DMS153 treated with DMSO at 0.1 percent for 48 hours (cell line): ENCODE measurements around the gene TXNDC5.

Source experiments
- DNase-seq: peaks from one replicate; lab custom pipeline; 2025; ENCODE audit not compliant: unreplicated experiment; lab: John Stamatoyannopoulos, UW

TXNDC5 gene

DNA sequence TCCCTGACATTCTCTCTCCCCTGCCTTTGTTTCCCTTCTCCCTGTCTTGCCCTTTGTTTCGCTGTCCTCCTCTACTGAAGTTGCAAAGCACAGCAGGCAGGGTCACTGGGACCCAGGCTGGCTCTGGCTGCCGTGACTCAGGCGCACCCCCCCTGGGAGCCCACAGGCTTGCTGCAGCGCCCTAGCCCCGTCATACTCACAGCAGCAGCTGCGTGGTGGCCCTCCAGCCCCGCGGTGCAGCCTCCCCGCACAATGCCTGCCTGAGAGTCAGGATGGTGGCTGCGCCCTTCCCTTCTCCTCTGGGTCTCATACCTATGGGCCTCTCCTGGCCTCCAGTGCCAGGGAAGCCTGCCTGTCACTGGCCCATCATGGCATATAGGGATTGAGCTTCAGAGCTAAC is 41.7 kb downstream of the TXNDC5 start:
- no peak for DNase-seq

DNA sequence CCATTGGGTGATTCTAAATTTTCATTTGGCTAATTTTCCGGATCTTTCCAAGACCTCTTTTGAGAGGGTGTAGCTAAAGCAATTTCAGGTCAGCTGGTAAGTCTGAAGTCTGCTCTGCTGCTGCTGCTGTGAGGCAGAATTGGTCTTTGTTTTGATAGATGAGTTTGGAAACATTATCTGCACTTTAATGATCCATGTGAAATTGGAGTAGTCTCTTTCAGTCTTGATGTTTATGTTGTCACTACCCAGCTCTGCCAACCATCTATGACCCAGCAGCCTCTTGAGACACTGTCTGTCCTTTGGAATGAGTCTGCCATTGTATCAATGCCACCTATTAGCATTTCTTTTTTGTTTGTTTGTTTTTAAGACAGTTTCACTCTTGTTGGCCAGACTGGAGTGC is 44.1 kb downstream of the TXNDC5 start:
- no peak for DNase-seq

DNA sequence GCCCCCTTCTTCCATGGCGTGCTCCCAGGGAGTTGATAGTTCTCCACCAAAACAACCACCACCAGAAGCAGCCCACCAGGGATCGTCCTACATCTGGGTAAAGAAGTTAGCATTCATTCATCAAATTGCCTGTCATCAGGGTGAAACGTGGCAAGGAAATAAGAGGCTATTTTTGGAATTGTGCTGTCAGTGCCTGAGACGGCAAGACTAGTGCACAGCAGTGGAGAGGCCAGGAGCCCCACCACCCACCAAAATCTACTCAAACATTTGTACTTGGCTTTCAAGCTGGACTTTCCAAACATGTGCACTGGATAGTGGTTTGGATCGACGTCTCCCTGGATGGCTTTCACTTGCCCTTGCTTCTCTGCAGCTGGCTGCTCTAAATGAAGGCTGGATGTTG is 44.8 kb downstream of the TXNDC5 start:
- no peak for DNase-seq

GRCh38 chr6:7859591-7859990 is 51.0 kb downstream of the TXNDC5 start:
- no peak for DNase-seq

GRCh38 chr6:7851780-7852179 is 58.8 kb downstream of the TXNDC5 start:
- no peak for DNase-seq

GRCh38 chr6:7848229-7848628 is 62.4 kb downstream of the TXNDC5 start:
- no peak for DNase-seq

DNA sequence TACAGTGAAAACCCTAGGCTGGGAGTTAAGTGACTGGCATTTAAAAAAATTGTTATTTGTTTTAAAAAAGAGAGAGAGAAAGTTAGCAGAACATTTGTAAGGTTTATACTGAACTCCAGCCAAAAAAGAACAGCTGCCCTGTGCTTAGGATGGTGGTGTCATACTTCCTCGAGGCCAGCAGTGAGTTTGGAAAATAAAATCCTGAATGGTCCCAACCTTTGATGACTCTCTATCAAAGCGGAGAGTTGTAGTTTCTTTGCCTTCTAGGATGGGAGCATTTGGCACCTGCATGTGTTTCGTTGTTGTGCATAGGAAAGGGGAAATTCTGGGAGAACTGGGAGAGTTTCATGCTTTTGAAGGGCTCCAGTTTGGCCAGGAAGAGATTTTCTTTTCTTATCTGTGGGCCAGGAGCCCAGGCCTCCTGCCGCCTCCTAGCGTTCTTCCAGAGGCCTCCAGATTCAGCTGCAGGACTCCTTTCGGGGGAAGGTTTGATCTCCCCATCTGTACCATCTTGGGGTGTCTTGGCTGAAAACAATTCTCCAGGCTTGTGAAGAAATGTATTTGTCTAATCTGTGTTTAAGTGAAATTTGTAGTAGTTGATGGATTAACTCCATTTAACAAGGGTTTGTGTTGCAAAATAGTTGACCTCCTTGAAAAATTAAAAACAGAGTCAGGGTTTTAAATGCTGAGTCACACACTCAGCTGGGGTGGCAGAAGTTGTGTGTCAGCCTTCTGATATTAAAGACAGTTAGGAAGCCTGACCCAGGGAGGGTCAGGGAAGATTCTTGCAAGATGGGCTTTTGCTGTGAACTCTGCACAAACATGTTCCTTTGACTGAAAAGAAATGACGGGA is 63.4 kb downstream of the TXNDC5 start:
- no peak for DNase-seq

GRCh38 chr6:7841781-7842468 is 68.7 kb downstream of the TXNDC5 start:
- DNase-seq = no peak

DNA sequence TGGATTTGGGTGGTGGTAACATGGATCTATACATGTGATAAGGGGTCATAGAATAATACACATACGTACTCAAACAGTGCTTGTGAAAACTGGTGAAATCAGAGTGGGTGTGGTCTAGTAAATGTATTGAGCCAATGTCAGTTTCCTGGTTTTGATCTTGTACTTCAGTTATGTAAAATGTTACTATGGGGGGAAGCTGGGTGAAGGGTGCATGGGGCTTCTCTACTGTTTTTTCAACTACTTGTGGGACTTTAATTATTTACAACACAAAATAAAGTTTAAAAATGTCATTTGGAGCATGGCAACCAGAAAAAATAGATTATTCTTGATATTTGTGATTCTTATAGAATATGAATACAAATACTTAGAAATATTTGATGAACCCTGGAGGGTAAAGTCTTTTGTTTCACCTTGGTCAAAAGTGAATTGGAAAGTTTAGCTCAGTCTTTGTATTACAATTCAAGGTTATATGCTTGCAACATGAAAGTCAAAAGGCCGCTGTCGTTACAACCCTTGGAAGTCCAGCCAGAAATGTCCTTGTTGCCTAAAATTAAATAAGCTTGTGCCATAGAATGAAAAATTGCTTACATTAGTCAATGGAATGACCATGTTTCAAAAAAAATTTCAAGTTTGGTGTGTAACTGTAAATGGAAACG is 74.1 kb downstream of the TXNDC5 start:
- DNase-seq = no peak

GRCh38 chr6:7833751-7834070 is 76.9 kb downstream of the TXNDC5 start:
- DNase-seq = no peak

GRCh38 chr6:7832904-7833750 is 77.5 kb downstream of the TXNDC5 start:
- no peak for DNase-seq
